Transverse colon (tissue), 4 donors: ENCODE data around the gene MAP2K5. TPM values are rescaled to one million over a fixed set of nuclear protein-coding genes. Genes with fewer than 3 reads are reported as not detected.

Experiments
- DNase-seq: peaks from one replicate; pipeline ENCODE4 v3.0.0-alpha.2; 2019
- H3K27ac ChIP-seq, 4 donors: fragments of 200-600 bp; sonication (generic); 2 replicates each; pipeline ENCODE4 v1.5.1; 2016 to 2018; ENCODE audit warnings: inconsistent platforms in 4 of 4
- H3K27me3 ChIP-seq: fragments of 200-600 bp; sonication (generic); 2 replicates; pipeline ENCODE4 v1.5.1; 2017; ENCODE audit warnings: inconsistent platforms
- H3K36me3 ChIP-seq, 4 donors: fragments of 200-600 bp; sonication (generic); 2 replicates each; pipeline ENCODE4 v1.5.1; 2017 to 2019; ENCODE audit warnings: inconsistent platforms in 4 of 4
- H3K4me1 ChIP-seq, 4 donors: fragments of 200-600 bp; sonication (generic); 2 replicates each; pipeline ENCODE4 v1.5.1; 2017 to 2020; ENCODE audit warnings: inconsistent platforms in 4 of 4
- H3K4me3 ChIP-seq, 4 donors: fragments of 200-600 bp; sonication (generic); 1 replicate in 1 of 4; 2 replicates in 3 of 4; pipeline versions ENCODE4 v1.5.1 to v1.6.1; 2017 to 2019; ENCODE audit warnings: inconsistent platforms in 4 of 4
- H3K9me3 ChIP-seq, 2 donors: fragments of 200-600 bp; sonication (generic); 2 replicates each; pipeline ENCODE4 v1.5.1; 2017 to 2019; ENCODE audit warnings: inconsistent platforms in 2 of 2
- EP300 ChIP-seq: sonication (generic); formaldehyde crosslinking; IDR thresholded peaks from one replicate; pipeline ENCODE4 v1.6.1; 2017; ENCODE audit warnings: antibody characterized with exemption, low read depth
- POLR2A ChIP-seq: fragments of 450-650 bp; IDR thresholded peaks from one replicate; pipeline ENCODE4 v1.6.1; 2016; ENCODE audit warnings: antibody characterized with exemption, mild to moderate bottlenecking, moderate library complexity
- POLR2AphosphoS5 ChIP-seq, 3 donors: sonication (generic); formaldehyde crosslinking; IDR thresholded peaks; one replicate each; pipeline ENCODE4 v1.6.1; 2016; ENCODE audit warnings: antibody characterized with exemption in 3 of 3
- WGBS, 2 donors: methylation state at CpG; one replicate each; pipeline ENCODE4 v1.1.5; 2018; ENCODE audit warnings: low coverage in 1 of 2; 5-methylcytosine and 5-hydroxymethylcytosine counted together
- in situ Hi-C, 4 donors: fragments of 200-750 bp; cut with MboI; loops; one replicate each; pipeline versions ENCODE4 v1.15.0 to v1.15.1; 2017; ENCODE audit warnings: low sequenced_read_pairs in 3 of 4, low pct_ligation_motif_present in 1 of 4, low pct_unique_long_range_greater_than_20kb in 1 of 4
- intact Hi-C: fragments of 100-400 bp; cut with DNase I; formaldehyde crosslinking; loops from one replicate; pipeline ENCODE4 v1.15.1; 2023; ENCODE audit warnings: low total_unique reads
- total RNA-seq, 4 donors: library from RNA; depleted of rRNA; stranded (reverse); fragments of >200 nt; gene quantifications; one replicate each; pipeline ENCODE4 v1.1.0, GENCODE V29; 2016
- TF ChIP-seq, protein P1 (sequence below), 5 experiments: fragments of 200-600 bp in 3 of 5; fragments of 450-650 bp in 2 of 5; sonication (generic) in 3 of 5; IDR thresholded peaks; 1 replicate in 2 of 5; 2 replicates in 3 of 5; pipeline ENCODE4 v1.5.1; 2016 to 2017; ENCODE audit warnings: antibody characterized with exemption in 5 of 5, inconsistent platforms in 3 of 5, mild to moderate bottlenecking in 2 of 5, moderate library complexity in 1 of 5

The MAP2K5 gene
- total RNA-seq, 4 donors from 2014 or later: 19.8 to 320 (median 21.1) TPM

DNA sequence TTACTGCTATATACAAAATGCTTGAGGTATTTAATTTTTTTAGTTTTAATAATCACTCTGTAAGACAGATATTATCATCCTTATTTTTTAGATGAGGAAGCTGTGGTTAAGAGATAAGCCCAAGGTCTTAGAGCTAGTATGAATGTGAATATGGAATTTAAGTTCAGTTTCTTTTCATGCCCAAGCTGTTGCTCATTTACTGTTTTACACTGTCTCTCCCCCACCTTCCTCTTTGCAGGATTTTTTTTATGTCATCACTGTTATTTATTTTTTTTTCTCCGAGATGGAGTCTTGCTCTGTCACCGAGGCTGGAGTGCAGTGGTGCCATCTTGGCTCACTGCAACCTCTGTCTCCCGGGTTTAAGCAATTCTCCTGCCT is 22.5 kb downstream of the MAP2K5 start:
- Histone ChIP-seq H3K36me3 (no peaks in the 10 kb centered on the region), H3K4me1 (peaks cover 3 to 27% (median 10%) of the 10 kb centered on the region in 4 donors), H3K27me3 (no peaks in the 10 kb centered on the region), H3K9me3 (no peaks in the 10 kb centered on the region), H3K27ac (no peak overlapping the region), H3K4me3 (no peak overlapping the region)
- intact Hi-C loops: no loop called here
- DNase-seq: no peak
- TF ChIP-seq, protein P1, sequence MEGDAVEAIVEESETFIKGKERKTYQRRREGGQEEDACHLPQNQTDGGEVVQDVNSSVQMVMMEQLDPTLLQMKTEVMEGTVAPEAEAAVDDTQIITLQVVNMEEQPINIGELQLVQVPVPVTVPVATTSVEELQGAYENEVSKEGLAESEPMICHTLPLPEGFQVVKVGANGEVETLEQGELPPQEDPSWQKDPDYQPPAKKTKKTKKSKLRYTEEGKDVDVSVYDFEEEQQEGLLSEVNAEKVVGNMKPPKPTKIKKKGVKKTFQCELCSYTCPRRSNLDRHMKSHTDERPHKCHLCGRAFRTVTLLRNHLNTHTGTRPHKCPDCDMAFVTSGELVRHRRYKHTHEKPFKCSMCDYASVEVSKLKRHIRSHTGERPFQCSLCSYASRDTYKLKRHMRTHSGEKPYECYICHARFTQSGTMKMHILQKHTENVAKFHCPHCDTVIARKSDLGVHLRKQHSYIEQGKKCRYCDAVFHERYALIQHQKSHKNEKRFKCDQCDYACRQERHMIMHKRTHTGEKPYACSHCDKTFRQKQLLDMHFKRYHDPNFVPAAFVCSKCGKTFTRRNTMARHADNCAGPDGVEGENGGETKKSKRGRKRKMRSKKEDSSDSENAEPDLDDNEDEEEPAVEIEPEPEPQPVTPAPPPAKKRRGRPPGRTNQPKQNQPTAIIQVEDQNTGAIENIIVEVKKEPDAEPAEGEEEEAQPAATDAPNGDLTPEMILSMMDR (IDR thresholded peaks at IDR 0.05): no peak
- TF ChIP-seq POLR2AphosphoS5 (IDR thresholded peaks at IDR 0.05) (no peak), POLR2A (no peak)
- in situ Hi-C loops: no loop called here
- whole genome bisulfite sequencing, 2 donors: 74 to 92% methylated on average over 3 of the region's 3 CpGs

GRCh38 chr15:67569668-67570067 is 27.2 kb downstream of the MAP2K5 start:
- Histone ChIP-seq H3K36me3 (no peaks in the 10 kb centered on the region), H3K4me3 (no peak overlapping the region), H3K27ac (peak overlapping the region in 3 of 4 donors; percentile 63 to 82 (median 81)), H3K9me3 (no peaks in the 10 kb centered on the region), H3K4me1 (peaks cover 7 to 44% (median 20%) of the 10 kb centered on the region in 4 donors), H3K27me3 (no peaks in the 10 kb centered on the region)
- intact Hi-C loops: no loop called here
- TF ChIP-seq POLR2A: no peak
- TF ChIP-seq, protein P1 (IDR thresholded peaks at IDR 0.05): no peak
- TF ChIP-seq EP300: no peak
- in situ Hi-C loops: no loop called here
- 55 to 84% methylated on average over 2 to 3 of the region's 3 CpGs for WGBS, 2 donors
- no peak for DNase-seq

DNA sequence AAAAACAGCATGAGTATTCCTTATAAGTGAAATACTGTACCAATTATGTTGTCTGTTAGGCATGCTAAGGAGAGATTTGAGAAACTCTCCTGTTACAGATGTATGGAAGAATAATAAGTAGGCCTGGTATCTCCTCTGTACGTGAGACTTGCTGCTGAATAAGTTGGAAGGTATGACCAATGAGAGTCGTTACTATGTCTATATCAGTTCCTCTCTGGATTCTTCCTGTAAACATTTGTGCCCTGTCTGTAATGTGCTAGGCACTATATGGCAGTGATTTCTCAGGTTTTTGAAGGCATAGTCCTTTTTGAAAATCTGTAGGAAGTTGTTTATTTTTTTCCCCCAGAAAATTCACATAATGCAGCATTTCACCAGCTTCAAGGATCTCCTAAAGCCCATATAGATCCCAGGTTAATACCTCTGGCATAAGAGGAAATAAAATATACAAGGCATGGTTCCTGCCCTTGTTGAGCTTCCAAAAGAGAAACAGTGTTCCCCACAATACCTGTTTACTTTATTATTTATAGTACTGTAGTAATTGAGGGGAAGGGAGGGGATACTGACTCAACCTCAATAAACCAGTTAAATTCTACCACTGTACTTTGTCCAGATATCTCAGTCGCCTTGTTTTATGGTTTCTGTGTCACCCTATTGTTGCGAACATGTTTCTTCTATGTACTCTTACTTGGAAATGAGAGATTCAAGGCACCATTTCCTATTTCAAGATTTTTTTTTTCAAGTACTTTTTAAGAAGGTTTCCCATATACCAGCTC is 28.6 kb downstream of the MAP2K5 start:
- H3K4me1 ChIP-seq: peaks cover 7 to 44% (median 20%) of the 10 kb centered on the region in 4 donors
- in situ Hi-C loops: no loop called here

DNA sequence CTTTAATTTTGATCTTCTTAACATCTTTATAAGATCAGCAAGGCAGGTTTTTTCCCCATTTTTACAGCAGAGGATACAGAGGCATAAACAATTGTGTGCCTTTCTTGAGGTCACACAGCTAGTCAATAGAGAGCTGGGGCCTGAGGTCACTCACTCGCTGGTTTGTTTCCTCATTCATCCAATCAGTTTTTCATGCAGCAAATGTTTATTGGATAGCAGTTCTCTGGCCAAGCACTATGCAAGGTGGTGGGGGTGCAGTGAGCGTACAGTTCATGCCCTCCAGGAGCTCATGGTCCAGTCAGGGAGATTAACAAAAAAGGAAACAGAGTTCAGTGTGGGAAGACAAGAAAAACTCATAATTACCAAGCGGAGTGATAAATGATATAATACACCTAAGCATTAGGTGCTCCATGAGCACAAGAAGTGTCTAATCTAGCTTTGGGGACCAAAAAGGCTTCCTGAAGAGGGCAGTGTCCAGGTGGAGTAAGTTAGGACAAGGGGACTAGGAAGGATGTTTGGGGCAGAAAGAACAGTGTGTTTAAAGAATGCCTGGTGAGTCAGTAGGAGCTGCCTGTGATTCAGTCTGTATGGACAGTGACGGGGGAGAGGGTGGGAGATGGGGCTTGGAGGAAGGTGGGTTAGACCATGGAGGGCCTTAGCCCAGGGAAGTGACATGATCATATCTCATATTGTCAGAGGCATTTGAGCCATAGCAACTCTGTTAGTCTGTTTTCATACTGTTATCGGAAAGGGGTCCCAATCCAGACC is 29.3 kb downstream of the MAP2K5 start:
- WGBS, 2 donors: 73 to 80% methylated on average over 3 to 5 of the region's 5 CpGs
- Histone ChIP-seq H3K36me3 (no peaks in the 10 kb centered on the region), H3K4me3 (peak overlapping the region in 1 of 4 donors; percentile 16), H3K9me3 (no peaks in the 10 kb centered on the region), H3K27ac (peak overlapping the region; percentile 63 to 82 (median 77)), H3K4me1 (peaks cover 7 to 44% (median 18%) of the 10 kb centered on the region in 4 donors), H3K27me3 (no peaks in the 10 kb centered on the region)
- intact Hi-C loops: no loop called here
- TF ChIP-seq EP300 (no peak), POLR2AphosphoS5 (IDR thresholded peaks at IDR 0.05) (no peak), POLR2A (no peak)
- TF ChIP-seq, protein P1 (IDR thresholded peaks at IDR 0.05): no peak
- in situ Hi-C loops: no loop called here
- DNase-seq: peak; percentile 55

More for the DNA sequence above, 28.6 kb downstream of the MAP2K5 start:
- Histone ChIP-seq H3K9me3 (no peaks in the 10 kb centered on the region), H3K27me3 (no peaks in the 10 kb centered on the region), H3K4me3 (peak overlapping the region in 1 of 4 donors; percentile 11), H3K36me3 (no peaks in the 10 kb centered on the region), H3K27ac (peak overlapping the region; percentile 63 to 82 (median 77))
- TF ChIP-seq, protein P1 (IDR thresholded peaks at IDR 0.05): no peak
- TF ChIP-seq POLR2AphosphoS5 (IDR thresholded peaks at IDR 0.05) (peak in 1 of 3 donors; percentile 25), POLR2A (no peak), EP300 (no peak)
- no peak for DNase-seq
- 55 to 73% methylated on average over 4 of the region's 4 CpGs for WGBS, 2 donors
- intact Hi-C loops: no loop called here
